HT1080 (cell line): Measurements from ENCODE around the gene GTF2H2. TPM values are rescaled to one million over a fixed set of nuclear protein-coding genes. Genes with fewer than 3 reads are reported as not detected.
"Not testable (repeated sequence)": the region's sequence is repeated elsewhere in the genome, so short reads cannot be mapped to it uniquely, and the experiment has no call there.

ENCODE experiments used
- DNase-seq: peaks from one replicate; pipeline ENCODE4 v3.0.0-alpha.2; 2015; ENCODE audit warnings: low read depth
- total RNA-seq: library from RNA; depleted of rRNA; stranded (reverse); fragments of >200 nt; shearing (Covaris generic); gene quantifications from 2 replicates; pipeline ENCODE4 v1.2.3, GENCODE V29; 2014; rRNA removed

Gene GTF2H2
- total RNA-seq, 1 experiment from 2014 or later = 83.4 TPM

DNA sequence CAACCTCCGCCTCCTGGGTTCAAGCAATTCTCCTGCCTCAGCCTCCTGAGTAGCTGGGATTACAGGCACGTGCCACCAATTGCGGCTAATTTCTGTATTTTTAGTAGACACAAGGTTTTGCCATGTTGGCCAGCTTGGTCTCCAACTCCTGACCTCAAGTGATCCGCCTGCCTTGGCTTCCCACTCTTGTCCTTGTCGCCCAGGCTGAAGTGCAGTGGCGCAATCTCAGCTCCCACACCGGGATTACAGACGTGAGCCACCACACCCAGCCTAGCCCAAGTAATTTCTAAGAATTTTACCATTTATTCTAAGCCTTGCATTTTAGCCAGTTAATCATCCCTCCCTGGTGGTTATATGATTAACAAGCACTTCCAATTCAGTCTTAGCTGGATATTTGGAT lies 53.3 kb downstream of the GTF2H2 start:
- DNase-seq = peak; percentile 0

DNA sequence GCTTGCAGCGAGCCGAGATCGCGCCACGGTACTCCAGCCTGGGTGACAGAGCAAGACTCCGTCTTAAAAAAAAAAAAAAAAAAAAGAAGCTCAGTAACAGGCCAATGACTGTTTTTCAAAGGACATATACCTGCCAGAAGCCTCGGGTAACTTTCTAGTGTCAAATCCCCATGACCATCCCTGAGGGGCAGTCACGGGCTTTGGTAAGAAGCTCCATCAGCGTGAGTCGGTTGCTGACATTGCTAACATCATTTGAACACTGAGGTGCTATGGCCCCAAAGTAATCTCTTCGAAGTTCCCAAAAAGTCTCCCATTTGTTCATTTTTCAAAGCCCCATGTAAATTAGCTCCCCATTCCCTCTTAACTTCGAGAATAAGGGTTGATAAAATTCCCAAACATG lies 53.9 kb downstream of the GTF2H2 start:
- peak; percentile 0 for DNase-seq

DNA sequence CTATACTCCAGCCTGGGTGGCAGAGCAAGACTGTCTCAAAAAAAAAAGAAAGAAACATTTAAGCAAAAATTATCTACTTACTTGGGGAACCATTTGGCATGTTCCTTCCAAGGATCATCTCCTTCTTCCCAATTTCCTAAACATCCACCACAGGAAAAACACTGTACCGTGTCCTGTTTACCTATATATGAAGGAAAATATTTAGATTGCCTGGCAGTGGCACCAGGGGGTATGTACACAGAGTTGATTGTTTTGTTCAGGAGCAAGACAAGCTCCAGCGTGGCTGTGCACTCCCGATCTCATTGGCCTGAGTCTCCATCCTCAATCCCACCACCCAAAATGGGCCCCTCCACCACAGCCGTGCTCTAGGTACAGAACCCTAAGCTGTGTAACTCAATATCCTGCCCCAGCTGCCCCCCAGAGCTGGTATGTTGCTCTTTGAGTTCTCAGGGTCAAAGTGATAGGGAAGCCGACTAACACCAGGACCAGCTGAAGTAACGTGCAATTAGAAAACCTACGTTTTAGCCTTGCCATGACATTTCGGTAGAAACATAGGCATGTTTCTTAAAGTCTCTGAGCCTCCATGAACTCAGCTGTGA lies 56.2 kb downstream of the GTF2H2 start:
- peak; percentile 0 for DNase-seq

- DNase-seq = not testable (repeated sequence)
These were observed 60.5 kb downstream of the GTF2H2 start for GRCh38 chr5:71006983-71007382.

Other genes with a start within 250 kb of the GTF2H2 start
- gene SERF1A, start 167.0 kb downstream of the GTF2H2 start, total RNA-seq = 0.93 and 3.3 TPM in 2 replicates
- 73.2 and 96.2 TPM in 2 replicates for gene SMN1, start 142.6 kb downstream of the GTF2H2 start, total RNA-seq
- gene NAIP, start 42.3 kb downstream of the GTF2H2 start, total RNA-seq = 0.17 and 0.71 TPM in 2 replicates